ENCODE measurements around the gene NUTM2E.
"Not testable (repeated sequence)": the region's sequence is repeated elsewhere in the genome, so short reads cannot be mapped to it uniquely, and the experiment has no call there.

Gene NUTM2E, protein sequence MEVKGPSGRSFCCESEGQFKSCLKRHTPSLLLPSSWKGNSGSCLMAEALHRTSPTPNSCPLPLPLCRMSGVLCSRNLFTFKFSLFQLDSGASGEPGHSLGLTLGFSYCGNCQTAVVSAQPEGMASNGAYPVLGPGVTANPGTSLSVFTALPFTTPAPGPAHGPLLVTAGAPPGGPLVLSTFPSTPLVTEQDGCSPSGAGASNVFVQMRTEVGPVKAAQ (N-terminal part only)

DNA sequence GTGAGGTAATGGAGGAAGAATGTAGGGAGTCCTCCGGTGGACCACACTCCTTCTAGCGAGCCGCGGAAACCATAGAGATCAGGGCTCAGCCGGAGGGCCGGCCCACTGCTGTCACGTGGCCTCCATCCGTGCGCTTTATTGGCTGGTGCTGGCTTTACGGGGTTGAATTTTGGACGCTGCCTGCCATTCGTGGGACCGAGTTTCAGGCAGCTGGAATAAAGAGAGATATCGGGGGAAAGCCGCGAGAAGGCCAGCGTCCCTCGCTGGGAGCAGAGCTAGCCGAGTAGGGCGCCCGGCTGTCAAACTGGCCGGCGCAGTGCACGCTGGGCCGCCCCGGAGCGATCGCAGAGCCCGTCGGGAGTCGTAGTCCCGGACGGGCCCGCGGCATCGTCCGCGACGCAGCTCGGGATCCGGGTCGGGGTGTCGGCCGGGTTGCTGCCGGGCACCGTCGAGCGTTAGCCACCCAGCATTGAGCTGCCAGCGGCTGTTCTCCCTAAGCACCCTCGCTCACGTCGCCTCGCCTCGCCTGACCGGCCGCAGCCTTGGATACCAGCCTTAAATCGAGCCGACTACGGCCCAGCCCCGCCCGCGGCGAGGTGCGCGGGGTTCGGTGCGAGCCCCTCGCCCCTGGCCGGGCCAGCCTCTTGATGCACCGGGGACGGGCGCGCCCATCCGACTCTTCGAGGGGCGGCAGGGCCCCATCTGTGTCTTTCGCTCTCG, at the start of gene NUTM2E:
TSS of gene NUTM2E (plus strand) at position 244 of the 720 bp plus-strand sequence. CDS start 15,002 bp downstream, outside the sequence.
- peak; percentile 72 for DNase-seq

DNA sequence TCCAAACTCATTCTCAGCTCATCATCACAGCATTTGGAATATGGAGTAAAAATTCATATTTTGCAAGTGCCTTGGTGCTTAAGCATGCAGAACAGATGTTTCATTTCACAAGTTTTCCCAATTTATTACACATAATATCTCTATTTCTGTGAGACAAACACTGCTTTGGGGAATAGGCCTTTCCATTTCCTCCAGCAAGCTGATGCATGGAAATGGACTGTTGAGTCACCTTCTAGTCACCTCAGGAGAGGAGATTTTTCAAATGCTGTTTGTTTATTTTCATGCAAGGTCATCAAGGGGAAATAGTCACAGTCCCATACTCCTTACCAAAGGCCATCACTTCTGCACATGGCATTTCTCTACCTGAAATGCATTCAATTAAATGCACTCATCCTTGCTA, 48.5 kb upstream of the NUTM2E start:
- DNase-seq = not testable (repeated sequence)

- DNase-seq = peak; percentile 68
These were observed 47.1 kb upstream of the NUTM2E start for GRCh38 chr10:79779310-79779938.

DNA sequence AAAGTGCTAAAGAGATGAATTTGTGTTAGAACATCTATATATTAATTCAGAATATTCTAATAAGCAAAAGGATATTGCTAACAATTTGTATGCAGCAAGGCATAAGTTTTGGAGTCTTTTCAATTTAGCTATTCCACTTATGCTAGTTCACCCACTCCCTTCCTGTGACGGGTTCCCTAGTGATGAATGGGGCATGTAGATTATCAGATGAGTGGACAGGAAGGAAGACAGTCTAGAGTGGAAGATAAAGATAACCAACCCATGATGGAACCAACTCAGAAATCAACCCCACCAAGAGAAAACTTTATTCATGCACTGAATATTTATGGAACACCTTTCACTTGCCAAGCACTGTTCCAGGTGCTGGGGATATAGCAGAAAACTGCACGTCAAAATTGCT, 46.5 kb upstream of the NUTM2E start:
- DNase-seq = not testable (repeated sequence)

DNA sequence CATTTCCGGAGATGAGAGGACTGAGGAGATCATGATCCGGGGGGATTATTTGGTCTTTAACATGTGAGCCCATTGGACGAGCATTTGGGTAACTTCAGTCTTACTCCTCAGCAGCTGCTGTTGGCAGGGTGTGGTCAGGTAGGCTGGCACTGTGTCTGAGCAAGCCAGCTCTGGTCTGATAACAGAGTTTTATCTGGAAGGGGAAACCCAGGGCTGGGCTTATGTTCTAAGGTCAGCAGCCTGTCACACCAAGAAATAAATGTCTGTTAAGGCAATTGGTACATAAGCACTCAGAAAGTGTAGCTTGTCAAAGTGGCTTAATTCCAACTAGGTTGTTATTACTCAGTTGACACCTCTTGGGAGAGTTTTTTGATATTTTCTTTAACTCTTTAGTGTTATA, 45.0 kb upstream of the NUTM2E start:
- DNase-seq = not testable (repeated sequence)

- not testable (repeated sequence) for DNase-seq
These were observed 39.0 kb upstream of the NUTM2E start for GRCh38 chr10:79787455-79787952.

DNA sequence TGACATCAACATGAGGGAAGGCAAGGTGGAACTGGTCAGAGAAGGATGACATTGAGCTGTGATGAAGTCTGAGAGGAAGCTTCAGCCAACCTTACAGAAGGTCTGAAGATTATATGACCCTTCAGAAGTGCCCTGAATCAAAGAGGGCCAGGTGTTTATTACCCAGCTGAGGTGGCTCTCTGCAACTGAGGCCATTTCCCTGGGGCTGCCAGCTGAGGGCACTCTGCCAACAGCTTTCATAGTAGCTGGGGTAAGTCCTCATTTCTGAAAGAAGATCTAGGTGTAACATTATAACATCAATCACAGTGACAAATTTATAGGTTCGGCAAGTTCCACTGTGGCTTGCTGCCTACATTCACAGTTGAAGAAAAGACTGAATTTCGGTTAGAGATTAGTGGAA, 37.2 kb upstream of the NUTM2E start:
- not testable (repeated sequence) for DNase-seq

- DNase-seq = not testable (repeated sequence)
These were observed 34.5 kb upstream of the NUTM2E start for GRCh38 chr10:79791906-79792517.

GRCh38 chr10:79799337-79799736, 27.2 kb upstream of the NUTM2E start:
- DNase-seq = not testable (repeated sequence)

- DNase-seq = not testable (repeated sequence)
These were observed 20.7 kb upstream of the NUTM2E start for GRCh38 chr10:79805857-79806256.

DNA sequence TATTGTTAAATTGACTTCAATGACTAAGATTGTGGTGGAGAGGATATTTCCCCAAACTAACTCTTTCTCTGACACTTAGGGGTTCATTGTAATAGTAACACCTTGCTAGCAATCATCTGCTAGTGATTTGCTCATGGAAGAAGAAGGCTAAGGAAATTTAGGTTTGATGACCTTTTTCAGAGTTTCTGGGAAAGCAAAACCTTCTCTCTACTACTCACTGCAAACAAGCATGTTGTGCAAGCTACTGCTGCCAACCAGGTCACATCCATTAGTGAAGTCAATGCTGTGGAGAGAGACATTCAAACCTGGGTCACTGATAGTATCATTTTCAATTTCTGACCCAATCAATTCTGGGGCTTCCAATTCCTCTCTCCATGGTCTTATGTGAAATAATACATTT, 14.6 kb upstream of the NUTM2E start:
- DNase-seq = not testable (repeated sequence)

DNA sequence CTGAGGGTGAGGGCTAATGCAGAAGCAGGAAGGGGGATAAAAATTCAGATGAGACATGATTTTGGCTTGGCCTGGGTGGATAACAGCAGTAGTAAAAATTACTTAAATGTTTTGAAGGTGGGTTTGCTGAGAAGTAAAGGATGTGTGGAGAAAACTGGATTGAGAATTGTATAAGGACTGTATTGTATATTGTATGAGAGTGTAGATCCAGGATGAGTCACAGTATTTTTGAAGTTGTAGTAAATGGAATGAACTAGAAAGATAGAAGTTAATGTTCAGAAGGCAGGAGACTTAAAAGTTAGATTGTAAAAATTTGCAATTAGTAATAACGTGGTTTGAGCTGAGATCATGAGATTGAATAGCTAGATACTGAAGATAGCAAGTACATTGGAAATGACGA, 10.2 kb upstream of the NUTM2E start:
- not testable (repeated sequence) for DNase-seq

- peak; percentile 18 for DNase-seq
These were observed 3.2 kb upstream of the NUTM2E start for GRCh38 chr10:79823387-79823786.

GRCh38 chr10:79825587-79826011, 940 bp upstream of the NUTM2E start:
- peak; percentile 30 for DNase-seq

DNA sequence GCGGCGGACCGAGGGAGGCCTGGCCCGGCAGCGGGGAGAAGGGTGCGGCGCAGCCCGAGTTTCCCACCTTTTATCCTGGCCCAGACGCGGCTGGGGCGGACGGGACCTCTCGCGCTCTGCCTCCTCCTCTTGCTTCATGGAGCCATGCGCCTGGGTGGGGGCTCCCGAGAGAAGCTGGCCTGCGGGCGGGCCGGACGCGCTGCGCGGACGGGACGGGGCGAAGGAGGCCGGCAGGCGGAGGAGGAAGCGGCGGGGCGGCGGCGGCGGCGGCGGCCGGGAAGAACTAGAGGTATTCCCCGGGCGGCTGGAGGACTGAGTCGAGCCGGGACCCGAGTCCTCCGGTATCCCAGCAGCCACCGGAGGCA, 426 bp upstream of the NUTM2E start:
- peak; percentile 14 for DNase-seq

- not testable (repeated sequence) for DNase-seq
These were observed 7.3 kb downstream of the NUTM2E start for GRCh38 chr10:79833833-79834232.

GRCh38 chr10:79835891-79836290, 9.4 kb downstream of the NUTM2E start:
- not testable (repeated sequence) for DNase-seq

- not testable (repeated sequence) for DNase-seq
These were observed 10.4 kb downstream of the NUTM2E start for GRCh38 chr10:79836891-79837290.

DNA sequence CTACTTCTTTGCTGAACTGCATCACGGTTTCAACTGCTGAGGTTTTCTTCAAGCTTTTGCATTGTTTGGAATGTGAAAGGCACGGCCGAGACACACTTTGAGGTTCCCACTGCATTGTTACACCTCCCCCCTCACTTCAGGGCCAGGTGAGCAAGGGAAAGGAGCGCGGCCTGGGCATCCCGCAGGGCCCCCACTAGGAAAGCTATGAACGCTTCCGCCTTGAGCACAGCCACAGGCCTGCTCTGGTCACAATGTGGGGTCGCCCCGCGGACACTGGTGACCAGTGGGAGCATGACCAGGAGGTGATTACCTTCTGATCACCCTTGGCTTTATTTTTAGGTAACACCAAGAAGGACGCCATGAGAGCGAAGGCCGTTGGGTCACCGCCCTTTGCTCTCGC, 11.9 kb downstream of the NUTM2E start:
- DNase-seq = not testable (repeated sequence)

GRCh38 chr10:79853191-79853854, 26.8 kb downstream of the NUTM2E start:
- DNase-seq = not testable (repeated sequence)

DNA sequence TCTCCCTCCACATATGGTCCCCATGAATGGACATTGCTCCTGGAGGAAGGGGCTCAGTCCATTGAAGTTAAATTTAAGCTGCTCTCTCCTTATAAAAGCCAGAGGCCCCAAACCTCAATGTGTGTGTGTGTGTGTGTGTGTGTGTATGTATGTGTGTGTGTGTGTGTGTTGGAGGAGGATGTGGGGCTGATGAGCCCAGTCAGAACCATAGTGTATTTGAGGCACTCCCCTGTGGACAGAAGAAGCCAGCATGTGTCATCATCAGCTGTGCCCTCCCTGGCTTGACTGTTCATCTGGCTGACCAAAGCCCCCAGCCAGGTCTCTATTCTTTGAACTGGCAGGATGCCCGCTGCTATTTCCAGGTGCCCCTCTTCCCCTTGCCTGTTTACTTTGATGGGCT, 35.7 kb downstream of the NUTM2E start:
- not testable (repeated sequence) for DNase-seq

GRCh38 chr10:79862803-79863202, 36.3 kb downstream of the NUTM2E start:
- DNase-seq = not testable (repeated sequence)

Measured in CD4-positive, alpha-beta T cell treated with Interleukin-17A for 4 hours (primary cell).